HG03064 (cell line): ENCODE results near the gene FKBP10.
"Not testable (repeated sequence)": the region's sequence is repeated elsewhere in the genome, so short reads cannot be mapped to it uniquely, and the experiment has no call there.

ENCODE experiments used
- ATAC-seq: cut with Tn5 transposase; IDR thresholded peaks from one replicate; pipeline ENCODE4 v1.9.1; 2021; ENCODE audit warnings: low read depth; ENCODE audit not compliant: unreplicated experiment

The FKBP10 gene

DNA sequence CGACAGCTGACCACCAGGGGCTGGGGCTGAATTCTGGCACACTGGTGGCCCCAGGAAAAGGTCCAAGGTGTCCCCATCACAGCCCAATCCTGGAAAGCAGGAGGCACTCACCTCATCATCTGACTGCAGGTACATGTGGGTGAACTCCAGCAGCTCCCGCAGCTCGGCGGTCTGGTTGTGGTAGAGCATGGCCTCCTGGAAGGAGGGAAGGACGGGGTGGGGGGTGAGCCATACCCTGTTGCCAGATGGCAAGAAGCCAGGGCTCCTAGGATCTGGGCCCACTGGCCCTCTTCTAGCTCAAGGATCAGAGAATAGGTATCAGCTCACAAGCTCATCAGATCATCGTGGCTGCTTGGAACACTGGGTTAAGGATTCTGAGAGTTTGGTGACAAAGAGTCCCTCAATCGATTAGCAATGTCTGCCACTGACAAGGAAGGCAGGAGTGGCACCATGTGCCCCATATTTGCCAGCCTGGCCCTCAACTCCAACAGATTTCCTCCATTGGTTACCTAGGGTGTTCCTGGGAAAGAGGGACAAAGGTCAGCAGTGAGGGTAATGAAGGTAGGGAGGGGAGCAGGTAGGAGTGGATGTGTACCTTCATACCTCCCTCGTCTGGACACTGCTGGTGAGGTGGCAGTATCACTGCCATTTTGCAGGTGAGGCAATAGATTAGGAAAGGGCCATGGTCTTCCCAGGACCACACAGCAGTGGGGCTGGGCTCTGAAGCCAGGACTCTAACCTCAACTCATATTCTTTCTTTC lies 5.9 kb upstream of the FKBP10 start:
- ATAC-seq, result no peak

DNA sequence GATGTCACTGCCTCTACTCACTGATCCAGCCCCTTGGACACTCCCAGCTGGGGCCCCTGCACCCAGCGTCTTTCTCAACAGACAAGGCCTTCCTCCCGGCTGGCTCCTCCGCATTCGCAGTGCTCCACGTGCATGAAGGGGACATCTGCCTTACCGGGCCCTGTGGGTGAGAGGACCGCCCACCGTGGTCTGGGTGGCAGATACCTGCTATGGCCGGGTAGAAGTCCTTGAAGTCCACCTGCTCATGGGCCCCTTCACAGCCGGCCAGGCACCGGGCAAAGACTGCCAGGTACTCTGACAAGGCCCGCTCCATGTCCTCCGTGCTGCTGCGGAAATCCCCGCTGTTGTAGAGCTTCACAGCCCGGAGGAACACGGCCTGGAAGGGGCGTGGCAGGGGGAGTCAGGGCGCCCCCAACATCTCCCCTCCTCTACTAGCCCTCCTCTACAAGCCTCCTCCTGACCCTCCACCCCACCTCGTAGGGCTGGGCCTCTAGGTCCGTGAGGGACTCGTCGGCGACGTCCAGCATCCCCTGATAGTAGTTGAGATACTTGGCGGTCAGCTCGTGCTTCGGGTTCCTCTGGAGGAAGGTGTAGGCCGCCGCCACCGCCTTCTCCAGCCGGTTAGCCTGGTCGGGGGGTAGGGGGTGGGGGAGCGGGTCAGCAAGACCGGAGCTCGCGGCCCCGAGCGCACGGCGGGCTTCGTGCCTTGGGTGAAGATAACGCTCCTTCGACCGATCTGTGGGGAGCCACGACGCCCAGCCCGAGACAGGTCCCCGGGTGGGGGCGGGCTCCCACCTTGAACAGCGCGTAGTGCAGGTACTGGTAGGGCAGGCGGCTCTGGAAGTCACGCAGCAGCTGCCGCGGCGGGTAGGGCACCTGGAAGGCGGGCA lies 1.9 kb upstream of the FKBP10 start:
- ATAC-seq, result no peak

DNA sequence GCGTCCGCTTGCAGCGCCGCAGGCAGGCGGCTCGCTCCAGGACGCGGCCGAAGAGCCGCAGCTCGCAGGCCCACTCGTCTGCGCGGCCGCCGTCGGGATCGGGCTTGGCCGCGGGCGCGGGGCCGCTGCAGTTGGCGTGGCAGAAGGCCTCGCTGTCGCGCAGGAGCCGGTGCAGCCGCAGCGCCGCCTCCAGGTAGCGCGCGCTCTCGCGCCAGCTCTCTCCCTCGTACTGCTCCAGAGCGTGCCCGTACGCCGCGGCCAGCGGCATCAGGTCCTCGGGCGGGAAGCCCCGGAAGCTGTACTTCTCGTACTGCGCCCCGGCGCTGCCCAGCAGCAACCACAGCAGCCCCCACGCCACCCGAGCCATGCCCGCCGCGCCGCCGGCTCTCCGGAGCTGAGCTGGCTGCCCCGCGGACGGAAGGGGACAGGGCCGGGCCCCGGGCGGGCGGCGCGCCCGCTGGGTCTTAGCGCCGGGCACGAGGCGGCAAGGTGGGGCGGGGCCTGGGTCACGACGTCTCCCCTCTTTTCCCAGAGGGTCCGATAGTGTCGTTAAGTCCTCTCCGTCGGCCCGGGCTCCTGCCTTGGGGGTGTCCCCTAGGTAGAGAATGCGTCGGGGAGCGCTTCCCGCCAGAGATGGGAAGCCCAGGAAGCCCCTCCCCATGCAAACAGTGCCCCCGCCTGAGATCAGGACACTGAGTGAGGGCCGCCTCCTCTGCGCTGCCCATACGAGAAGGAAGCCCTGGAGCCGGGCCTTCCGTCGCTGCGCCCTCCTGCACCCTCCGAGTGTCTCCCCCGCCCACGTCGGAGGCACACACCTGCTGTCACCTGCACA lies 1.0 kb upstream of the FKBP10 start, which contains the start of gene P3H4:
P3H4 (minus strand) TSS at position 401 of the 832 bp plus-strand sequence; CDS start at position 367, 34 bp downstream.
- no peak for ATAC-seq

DNA sequence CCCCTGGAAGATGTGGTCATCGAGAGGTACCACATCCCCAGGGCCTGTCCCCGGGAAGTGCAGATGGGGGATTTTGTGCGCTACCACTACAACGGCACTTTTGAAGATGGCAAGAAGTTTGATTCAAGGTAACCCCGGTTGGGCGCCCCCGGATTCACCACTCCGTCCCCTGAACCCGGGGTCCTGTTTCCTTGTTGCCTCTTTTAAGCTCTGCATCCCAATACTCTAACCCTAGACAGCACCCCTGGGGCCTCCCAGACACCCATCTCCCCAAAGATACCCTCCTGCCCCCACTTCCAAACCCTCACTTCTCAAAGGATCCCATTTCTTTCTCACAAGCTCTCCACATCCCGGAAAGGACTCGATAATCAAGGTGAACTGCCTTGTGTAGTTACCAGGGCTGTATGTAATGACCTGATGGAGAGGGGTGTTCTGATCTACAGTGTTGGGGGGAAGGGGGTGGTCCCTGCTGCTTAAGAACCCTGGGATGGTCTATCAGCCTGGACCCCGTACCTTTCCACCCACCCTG lies 412 bp downstream of the FKBP10 start:
- ATAC-seq, result no peak

DNA sequence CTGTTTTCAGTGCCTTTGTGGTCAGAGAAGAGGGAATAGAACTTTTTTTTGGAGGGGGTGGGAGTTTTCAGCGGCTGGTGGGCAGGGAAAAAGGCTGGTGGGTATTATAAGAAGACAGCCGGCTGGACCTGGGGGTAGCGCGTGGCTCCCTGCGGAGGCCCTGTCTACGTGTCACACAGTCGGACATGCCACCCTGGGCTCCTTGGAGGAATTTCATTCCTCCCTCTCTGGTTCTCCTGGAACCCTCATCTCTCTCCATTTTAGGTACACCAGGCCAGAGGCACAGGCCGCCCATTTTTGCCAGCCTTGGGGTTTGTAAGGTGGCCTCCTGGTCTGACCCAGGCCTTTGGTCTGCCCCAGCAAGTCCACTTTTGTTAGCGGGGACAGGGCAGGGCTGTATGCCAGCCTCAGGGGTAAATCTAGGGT lies 908 bp downstream of the FKBP10 start:
- no peak for ATAC-seq

DNA sequence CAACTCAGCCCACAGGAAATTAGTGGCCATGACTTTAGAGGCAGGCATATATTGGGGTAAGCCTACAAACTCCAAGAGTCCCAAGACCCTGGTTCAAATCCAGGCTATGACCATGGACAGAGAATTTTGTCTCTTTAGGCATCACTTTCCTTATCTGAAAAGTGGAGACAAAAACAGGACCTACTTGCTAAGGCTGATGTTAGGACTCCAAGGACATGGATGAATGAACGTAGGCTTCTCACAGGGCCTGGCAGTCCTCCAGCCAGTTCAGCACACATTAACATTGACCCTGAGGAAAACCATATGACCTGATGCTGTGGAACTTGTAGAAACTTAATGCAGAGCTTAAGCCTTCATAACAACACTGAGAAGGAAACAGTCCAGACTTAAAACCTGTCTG lies 1.4 kb downstream of the FKBP10 start:
- no peak for ATAC-seq

DNA sequence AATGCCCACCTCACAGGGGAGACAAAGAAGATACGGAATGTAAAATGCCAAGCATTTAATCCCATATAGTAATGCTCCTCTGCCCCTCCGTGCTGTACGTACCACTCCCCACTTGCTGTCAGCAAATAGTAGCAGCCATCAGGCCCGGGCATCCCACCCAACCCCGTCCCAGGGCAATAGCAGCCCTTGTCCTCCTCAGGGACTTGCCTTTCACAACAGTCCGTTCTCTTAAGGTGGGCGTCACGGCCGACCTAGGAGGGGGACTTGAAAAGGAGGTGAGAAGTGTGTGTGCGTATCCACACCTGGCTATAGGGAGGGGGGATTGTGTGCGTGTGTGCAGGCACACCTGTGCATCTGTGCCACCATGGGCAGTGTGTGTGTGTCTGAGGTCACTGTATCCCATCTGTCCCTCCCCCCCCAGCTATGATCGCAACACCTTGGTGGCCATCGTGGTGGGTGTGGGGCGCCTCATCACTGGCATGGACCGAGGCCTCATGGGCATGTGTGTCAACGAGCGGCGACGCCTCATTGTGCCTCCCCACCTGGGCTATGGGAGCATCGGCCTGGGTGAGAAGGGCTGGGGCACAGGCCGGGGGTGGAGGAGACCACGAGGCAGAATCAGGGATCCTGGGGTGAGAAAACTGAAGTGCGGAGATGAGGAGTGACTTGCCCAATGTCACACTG lies 4.0 kb downstream of the FKBP10 start:
- no peak for ATAC-seq

DNA sequence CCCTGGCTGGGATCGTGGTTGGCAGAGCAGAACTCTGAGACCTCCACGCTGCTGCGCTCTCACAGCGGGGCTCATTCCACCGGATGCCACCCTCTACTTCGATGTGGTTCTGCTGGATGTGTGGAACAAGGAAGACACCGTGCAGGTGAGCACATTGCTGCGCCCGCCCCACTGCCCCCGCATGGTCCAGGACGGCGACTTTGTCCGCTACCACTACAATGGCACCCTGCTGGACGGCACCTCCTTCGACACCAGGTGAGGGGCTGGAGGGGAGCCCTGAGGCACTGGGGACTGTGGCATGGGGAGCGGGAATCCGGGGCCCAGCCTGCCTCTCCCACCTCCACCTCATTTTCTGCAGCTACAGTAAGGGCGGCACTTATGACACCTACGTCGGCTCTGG lies 5.2 kb downstream of the FKBP10 start:
- no peak for ATAC-seq

DNA sequence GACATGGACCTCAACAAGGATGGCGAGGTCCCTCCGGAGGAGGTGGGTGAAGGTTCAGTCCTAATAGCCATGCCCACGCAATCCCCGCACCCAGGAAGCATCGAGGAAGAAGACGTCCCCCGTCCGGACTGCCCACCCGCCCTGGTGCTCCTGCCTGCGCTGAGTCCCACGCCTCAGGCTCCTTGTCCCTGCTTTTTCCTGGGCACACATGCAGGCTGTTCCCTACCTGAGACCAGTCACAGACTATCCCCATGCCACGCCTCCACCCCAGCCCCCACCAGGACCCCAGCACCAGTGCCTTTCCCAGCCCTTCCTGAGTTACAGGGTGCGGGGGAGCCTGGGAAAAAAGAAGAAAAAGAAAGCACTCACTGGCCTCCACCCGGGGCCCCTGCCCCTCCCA lies 9.0 kb downstream of the FKBP10 start:
- no peak for ATAC-seq

DNA sequence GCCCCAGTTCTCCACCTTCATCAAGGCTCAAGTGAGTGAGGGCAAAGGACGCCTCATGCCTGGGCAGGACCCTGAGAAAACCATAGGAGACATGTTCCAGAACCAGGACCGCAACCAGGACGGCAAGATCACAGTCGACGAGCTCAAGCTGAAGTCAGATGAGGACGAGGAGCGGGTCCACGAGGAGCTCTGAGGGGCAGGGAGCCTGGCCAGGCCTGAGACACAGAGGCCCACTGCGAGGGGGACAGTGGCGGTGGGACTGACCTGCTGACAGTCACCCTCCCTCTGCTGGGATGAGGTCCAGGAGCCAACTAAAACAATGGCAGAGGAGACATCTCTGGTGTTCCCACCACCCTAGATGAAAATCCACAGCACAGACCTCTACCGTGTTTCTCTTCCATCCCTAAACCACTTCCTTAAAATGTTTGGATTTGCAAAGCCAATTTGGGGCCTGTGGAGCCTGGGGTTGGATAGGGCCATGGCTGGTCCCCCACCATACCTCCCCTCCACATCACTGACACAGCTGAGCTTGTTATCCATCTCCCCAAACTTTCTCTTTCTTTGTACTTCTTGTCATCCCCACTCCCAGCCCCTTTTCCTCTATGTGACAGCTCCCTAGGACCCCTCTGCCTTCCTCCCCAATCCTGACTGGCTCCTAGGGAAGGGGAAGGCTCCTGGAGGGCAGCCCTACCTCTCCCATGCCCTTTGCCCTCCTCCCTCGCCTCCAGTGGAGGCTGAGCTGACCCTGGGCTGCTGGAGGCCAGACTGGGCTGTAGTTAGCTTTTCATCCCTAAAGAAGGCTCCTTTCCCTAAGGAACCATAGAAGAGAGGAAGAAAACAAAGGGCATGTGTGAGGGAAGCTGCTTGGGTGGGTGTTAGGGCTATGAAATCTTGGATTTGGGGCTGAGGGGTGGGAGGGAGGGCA lies 9.7 kb downstream of the FKBP10 start:
- no peak for ATAC-seq

DNA sequence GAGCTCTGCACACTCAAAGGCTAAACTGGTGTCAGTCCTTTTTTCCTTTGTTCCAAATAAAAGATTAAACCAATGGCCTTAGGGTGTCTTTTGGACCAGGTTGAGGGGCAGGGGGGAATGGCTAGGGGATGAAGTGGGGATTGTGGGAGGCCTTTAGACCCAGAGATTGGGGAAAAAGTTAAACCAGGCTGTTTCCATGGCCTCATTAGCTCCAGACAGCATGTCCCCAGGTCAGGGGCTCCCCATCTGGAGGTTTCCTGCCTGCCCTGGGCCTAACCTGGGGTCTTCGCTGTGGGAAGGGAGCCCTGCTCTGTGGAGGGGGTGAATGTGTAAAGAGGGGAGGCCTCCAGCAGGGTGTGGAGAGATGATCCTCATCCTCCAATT lies 10.3 kb downstream of the FKBP10 start:
- no peak for ATAC-seq

DNA sequence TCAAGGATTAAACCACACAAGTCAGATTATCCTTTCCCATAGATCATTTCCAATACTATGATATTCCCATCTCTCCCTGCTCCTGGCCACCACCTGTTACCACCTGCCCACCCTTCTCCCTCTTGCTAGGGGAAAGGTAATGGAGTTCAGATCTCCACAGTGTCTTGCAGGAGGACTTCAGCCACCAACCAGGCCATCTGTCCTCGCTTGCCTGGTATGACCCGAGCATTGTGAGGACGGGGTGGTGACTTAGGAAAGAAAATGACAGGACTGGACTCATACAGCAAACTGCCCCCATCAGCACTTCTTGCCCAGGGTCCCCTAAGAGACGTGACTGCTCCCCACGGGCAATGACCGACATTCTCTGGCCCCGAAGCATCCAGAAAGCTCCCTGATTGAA lies 10.8 kb downstream of the FKBP10 start:
- ATAC-seq, result no peak

DNA sequence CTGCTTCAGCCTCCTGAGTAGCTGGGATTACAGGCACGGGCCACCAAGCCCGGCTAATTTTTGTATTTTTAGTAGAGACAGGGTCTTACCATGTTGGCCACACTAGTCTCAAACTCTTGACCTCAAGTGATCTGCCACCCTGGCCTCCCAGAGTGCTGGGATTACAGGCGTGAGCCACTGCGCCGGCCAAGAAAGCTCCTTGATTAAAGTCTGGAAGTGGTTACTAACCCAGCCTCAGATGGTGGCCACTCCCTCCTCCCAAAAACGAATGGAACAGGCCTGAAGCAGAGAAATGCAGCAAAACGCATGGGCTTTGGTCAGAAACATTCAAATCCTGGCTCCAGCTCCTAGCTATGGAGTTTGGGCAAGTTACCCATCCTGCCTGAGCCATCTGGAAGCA lies 11.3 kb downstream of the FKBP10 start:
- no peak for ATAC-seq

DNA sequence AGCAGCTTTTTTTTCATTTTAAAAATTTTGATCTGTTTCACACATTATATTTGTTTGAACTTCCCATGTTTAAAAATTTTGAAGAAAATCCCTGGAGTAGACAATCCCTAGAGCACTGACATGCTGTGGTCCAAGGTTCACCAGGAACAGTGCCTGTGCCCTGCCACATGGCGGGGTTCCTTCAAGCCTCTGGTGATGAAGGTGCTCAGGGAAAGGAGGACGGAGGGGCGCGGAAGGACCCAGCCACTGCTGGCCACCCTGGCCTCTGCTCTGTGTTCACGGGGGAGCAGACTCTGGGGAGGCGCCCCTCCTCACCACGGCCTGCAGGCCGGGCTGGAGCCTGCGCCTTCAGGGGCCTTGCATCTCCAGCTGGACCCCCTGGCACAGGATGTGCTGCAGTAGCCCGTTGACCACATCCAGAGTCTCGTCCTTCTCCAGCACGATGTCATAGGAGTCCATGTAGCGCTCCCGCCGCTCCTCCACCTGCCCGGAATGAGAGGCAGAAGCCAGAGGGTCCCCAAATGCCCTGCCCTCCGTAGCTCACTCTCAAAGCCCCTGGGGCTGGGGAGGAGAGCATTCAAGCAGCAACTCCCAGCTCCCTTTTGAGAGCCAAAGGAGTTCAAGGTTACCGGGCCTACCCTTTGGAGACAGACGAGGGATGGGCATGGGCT lies 12.5 kb downstream of the FKBP10 start:
- ATAC-seq, result no peak

DNA sequence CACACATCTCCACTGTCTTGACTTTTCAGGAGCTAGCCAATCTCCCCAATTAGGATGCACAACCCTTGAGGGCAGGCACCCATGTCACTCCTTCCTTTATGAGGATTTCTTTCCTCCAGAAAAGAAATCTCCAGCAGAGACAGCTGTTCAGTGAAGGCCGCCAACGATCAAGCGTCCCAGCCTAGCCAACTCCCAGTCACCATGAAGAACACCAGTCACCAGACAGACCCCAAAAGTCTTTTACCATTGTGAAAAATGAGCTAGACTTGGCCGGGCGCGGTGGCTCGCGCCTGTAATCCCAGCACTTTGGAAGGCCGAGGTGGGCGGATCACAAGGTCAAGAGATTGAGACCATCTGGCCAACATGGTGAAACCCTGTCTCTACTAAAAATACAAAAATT lies 17.2 kb downstream of the FKBP10 start:
- not testable (repeated sequence) for ATAC-seq

DNA sequence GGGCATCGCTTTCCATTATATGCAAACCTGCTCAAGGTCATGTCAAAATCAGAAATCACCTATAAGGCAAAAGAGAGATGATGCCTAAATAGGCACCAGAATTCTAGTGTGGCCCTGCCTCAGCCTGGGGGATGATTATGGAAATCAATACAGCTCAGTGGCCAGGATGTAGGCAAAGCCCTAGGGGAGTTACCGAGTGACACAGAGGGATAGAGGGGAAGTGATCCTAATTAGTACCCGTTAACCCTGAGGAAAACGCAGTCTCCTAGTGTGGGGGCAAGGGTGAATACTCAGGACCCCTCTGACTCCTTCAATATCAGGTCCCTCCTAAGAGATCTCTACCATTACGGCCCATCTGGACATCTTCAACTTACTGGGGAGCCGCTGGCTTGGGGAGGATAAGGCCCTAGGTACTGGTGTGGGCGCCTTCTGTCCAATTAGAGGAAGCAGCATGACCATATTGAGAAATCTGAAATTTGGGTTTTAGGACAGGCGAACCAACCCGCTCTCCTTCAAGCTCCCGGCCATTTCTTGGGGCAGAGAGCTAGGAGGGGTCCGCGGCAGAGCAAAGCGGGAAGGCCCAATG lies 22.5 kb downstream of the FKBP10 start:
- no peak for ATAC-seq

DNA sequence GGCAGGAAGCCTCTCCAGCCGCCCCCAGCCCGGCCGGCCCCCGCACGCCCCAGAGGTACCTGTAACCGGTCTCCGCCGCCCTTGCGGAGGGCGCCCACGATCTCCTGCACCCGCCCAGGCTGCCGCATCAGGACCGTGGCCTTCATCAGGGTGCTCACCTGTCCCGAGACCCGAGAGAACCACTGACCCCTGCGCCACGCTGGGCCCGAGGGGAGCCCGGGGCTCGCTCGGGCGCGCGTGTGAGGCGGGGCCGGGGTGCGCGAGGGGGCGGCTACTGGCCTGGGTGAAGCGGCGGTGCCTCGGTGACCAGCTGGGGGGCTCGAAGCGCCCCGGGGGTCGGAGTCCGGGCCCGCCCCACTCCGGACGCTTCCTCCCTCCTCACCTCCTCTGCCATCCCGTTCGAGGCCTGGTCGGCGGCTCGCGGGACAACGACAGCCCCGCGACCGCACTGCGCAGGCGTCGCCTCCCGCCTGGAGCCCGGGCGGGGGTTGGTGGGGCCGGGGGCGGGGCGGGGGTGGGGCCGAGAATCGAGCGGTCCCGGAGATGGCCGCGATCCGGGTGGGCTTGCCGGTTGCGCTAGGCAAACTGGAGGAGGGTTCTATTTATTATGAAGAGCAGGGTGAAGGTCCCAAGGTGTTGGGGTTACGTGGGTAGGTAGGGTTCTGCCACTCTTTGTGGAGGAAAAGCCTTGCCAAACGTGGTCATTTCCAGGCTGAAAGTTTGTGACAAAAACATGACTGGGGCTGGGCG lies 23.2 kb downstream of the FKBP10 start, which contains the start of gene NT5C3B:
NT5C3B (minus strand) TSS at position 433 of the 750 bp plus-strand sequence; CDS start at position 394, 39 bp downstream.
- ATAC-seq, result no peak
